B cell (primary cell): ENCODE data around the gene FSIP1. TPM values are rescaled to one million over a fixed set of nuclear protein-coding genes. Genes with fewer than 3 reads are reported as not detected.

Experiments
- ATAC-seq: fragments of 200-7000 bp; cut with Tn5 transposase; one replicate; pipeline ENCODE4 v1.10.0; 2021; ENCODE audit warnings: low read depth, mild to moderate bottlenecking, moderate number of reproducible peaks, moderate library complexity
- CTCF ChIA-PET: fragments of 350-600 bp; sonication (Branson Sonifier 250); formaldehyde crosslinking; loops from one replicate; lab custom pipeline; 2021; ENCODE audit warnings: antibody characterized with exemption, inconsistent platforms; lab: Charles Lee
- POLR2A ChIA-PET: fragments of 350-600 bp; sonication (Branson Sonifier 250); formaldehyde crosslinking; loops from one replicate; lab custom pipeline; 2021; ENCODE audit warnings: antibody characterized with exemption; lab: Charles Lee
- DNase-seq: peaks from one replicate; pipeline ENCODE4 v3.0.0; 2013
- H2AFZ ChIP-seq: 2 replicates; pipeline ENCODE4 v1.6.1; 2012; ENCODE audit warnings: mild to moderate bottlenecking, low read depth, low read length; ENCODE audit not compliant: insufficient read depth, poor library complexity, severe bottlenecking
- H3K27ac ChIP-seq, 2 donors: 1 replicate in 1 of 2; 2 replicates in 1 of 2; pipeline ENCODE4 v1.5.1; 2012 to 2013; ENCODE audit warnings: low read length in 2 of 2, mild to moderate bottlenecking in 2 of 2, moderate library complexity in 1 of 2
- H3K27me3 ChIP-seq, 4 experiments: fragments of 200-600 bp in 1 of 4; sonication (generic) in 1 of 4; replicated peaks in 1 of 4; 1 replicate in 2 of 4; 2 replicates in 2 of 4; pipeline versions ENCODE4 v1.6.1 to v1.7.0; 2013 to 2016; ENCODE audit warnings: low read length in 3 of 4, mild to moderate bottlenecking in 2 of 4, mixed read lengths in 1 of 4, moderate library complexity in 1 of 4; ENCODE audit not compliant: insufficient read depth in 4 of 4, control insufficient read depth in 3 of 4; ENCODE audit errors: control extremely low read depth in 1 of 4
- H3K36me3 ChIP-seq, 2 experiments: replicated peaks in 1 of 2; 1 replicate in 1 of 2; 2 replicates in 1 of 2; pipeline versions ENCODE4 v1.6.1 to v1.7.1; 2013; ENCODE audit warnings: low read length in 1 of 2; ENCODE audit not compliant: insufficient read depth in 2 of 2, control insufficient read depth in 1 of 2; ENCODE audit errors: control extremely low read depth in 1 of 2, extremely low read depth in 1 of 2
- H3K4me1 ChIP-seq, 2 donors: fragments of 200-600 bp in 1 of 2; sonication (generic) in 1 of 2; 1 replicate in 1 of 2; 2 replicates in 1 of 2; pipeline versions ENCODE4 v1.5.1 to v1.6.1; 2013 to 2017; ENCODE audit warnings: low read length in 2 of 2; ENCODE audit not compliant: control insufficient read depth in 2 of 2, insufficient read depth in 2 of 2
- H3K4me2 ChIP-seq: replicated peaks from 2 replicates; pipeline ENCODE3; 2012; ENCODE audit warnings: mild to moderate bottlenecking, low read depth, low read length; ENCODE audit not compliant: poor library complexity, severe bottlenecking
- H3K4me3 ChIP-seq, 5 experiments: fragments of 200-600 bp in 1 of 5; sonication (generic) in 1 of 5; 1 replicate in 3 of 5; 2 replicates in 2 of 5; pipeline versions ENCODE4 v1.5.1 to v1.7.0; 2011 to 2016; ENCODE audit warnings: low read length in 4 of 5, mild to moderate bottlenecking in 4 of 5, low read depth in 2 of 5, control low read depth in 1 of 5, moderate library complexity in 1 of 5; ENCODE audit not compliant: insufficient read depth in 1 of 5; ENCODE audit errors: control extremely low read depth in 1 of 5, extremely low read depth in 1 of 5
- H3K79me2 ChIP-seq: fragments of 200-600 bp; sonication (generic); one replicate; pipeline ENCODE4 v1.6.0; 2016; ENCODE audit warnings: low read length; ENCODE audit not compliant: control insufficient read depth, insufficient read depth
- H3K9ac ChIP-seq: fragments of 200-600 bp; sonication (generic); 2 replicates; pipeline ENCODE4 v1.6.1; 2017; ENCODE audit warnings: mild to moderate bottlenecking, low read length, moderate library complexity
- H3K9me3 ChIP-seq, 3 donors: one replicate each; pipeline versions ENCODE4 v1.6.1 to v1.7.1; 2013; ENCODE audit warnings: low read length in 2 of 3; ENCODE audit not compliant: control insufficient read depth in 2 of 3, insufficient read depth in 1 of 3; ENCODE audit errors: control extremely low read depth in 1 of 3
- H4K20me1 ChIP-seq: 2 replicates; pipeline ENCODE4 v1.6.0; 2012; ENCODE audit warnings: mild to moderate bottlenecking, low read length; ENCODE audit not compliant: insufficient read depth, control insufficient read depth, poor library complexity, severe bottlenecking
- H3K27ac Mint-ChIP-seq: one replicate; pipeline ENCODE4 v1.8.0; 2021; ENCODE audit warnings: mixed read lengths
- H3K27me3 Mint-ChIP-seq: one replicate; pipeline ENCODE4 v1.8.0; 2021; ENCODE audit warnings: mixed read lengths
- H3K4me1 Mint-ChIP-seq: one replicate; pipeline ENCODE4 v1.8.0; 2021; ENCODE audit warnings: mixed read lengths
- H3K4me3 Mint-ChIP-seq: one replicate; pipeline ENCODE4 v1.8.0; 2021; ENCODE audit warnings: mixed read lengths
- H3K9me3 Mint-ChIP-seq: one replicate; pipeline ENCODE4 v1.8.0; 2022; ENCODE audit warnings: mixed read lengths; ENCODE audit not compliant: insufficient read depth
- EZH2 ChIP-seq: IDR thresholded peaks from 2 replicates; pipeline ENCODE4 v1.6.1; 2012; ENCODE audit warnings: borderline replicate concordance, low read depth, mild to moderate bottlenecking, moderate library complexity, low read length; ENCODE audit not compliant: insufficient read depth, poor library complexity, severe bottlenecking
- WGBS: methylation state at CpG from one replicate; pipeline ENCODE4 v1.1.5; 2013; ENCODE audit warnings: missing lambda C conversion rate; ENCODE audit not compliant: insufficient coverage; 5-methylcytosine and 5-hydroxymethylcytosine counted together
- intact Hi-C: fragments of 100-400 bp; cut with micrococcal nuclease; formaldehyde crosslinking; loops from one replicate; pipeline ENCODE4 v1.10.0; 2022
- polyA plus RNA-seq: library from polyadenylated mRNA; depleted of rRNA; stranded (reverse); fragments of >200 nt; gene quantifications from 2 replicates; pipeline ENCODE4 v1.2.3, GENCODE V29; 2012
- total RNA-seq, 2 donors: library from RNA; stranded (reverse); fragments of 120-200 nt in 1 of 2; gene quantifications; 1 replicate in 1 of 2; 2 replicates in 1 of 2; pipeline versions ENCODE4 v1.2.3 to v1.2.4, GENCODE V29; 2013 to 2022
- TF ChIP-seq, protein P1 (sequence below): fragments of 200-600 bp; IDR thresholded peaks from one replicate; pipeline ENCODE4 v1.8.0; 2022; ENCODE audit warnings: antibody characterized with exemption, mild to moderate bottlenecking

Gene FSIP1
- total and polyA plus RNA-seq, 2 donors (not counting 1 experiment from before 2014, with no cell fraction given): 0.19 to 0.49 TPM

DNA sequence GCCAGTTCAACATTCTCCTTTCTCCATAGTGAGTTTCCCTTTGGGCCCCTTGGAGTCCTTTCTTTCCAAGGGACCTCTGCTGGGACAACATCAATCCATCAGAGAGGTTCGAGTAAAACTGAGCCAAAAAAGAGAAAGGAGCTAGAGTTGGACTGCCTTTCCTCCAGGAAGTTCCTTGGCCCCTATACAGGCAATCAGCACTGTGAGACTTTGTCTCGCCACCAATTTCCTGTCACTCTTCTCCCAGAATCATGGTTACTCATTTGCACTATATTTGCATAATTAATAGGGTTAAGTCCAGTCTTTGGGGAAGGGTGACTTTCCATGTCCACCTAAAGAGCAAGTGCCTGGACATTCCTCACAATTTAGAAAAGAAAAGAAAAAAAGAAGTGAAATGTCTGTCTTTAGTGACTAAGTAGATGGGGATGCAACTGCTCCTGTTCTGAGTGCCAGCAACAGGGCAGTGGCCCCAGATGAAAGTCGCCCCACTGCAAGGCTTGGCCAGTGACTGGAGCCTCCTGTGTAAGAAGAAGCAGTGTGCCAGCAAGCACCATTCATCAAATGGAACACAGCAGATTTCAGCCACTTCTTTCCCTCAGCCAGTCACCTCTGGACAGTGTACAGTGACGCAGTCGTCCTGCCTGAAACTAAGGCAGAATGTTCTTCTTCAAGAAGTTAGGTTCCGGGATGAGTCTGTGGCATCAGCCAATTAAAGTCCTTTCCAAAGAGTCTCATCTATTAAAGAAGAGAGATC is 91.6 kb downstream of the FSIP1 start:
- no peak for ATAC-seq
- no peaks in the 10 kb centered on the region for H3K4me1 Mint-ChIP-seq
- no peak overlapping the region for H3K9ac ChIP-seq
- H3K27me3 Mint-ChIP-seq: peaks cover 21% of the 10 kb centered on the region
- no peaks in the 10 kb centered on the region for H3K79me2 ChIP-seq
- no peaks in the 10 kb centered on the region for H4K20me1 ChIP-seq
- H3K27ac Mint-ChIP-seq: no peak overlapping the region
- H3K36me3 ChIP-seq: no peaks in the 10 kb centered on the region
- DNase-seq: no peak
- H3K27me3 ChIP-seq: no peaks in the 10 kb centered on the region
- no peaks in the 10 kb centered on the region for H3K4me1 ChIP-seq
- no peak overlapping the region for H3K4me2 ChIP-seq
- H3K4me3 Mint-ChIP-seq: no peak overlapping the region
- H3K9me3 ChIP-seq: no peaks in the 10 kb centered on the region
- H3K27ac ChIP-seq: no peak overlapping the region
- no peaks in the 10 kb centered on the region for H3K9me3 Mint-ChIP-seq
- 93% methylated on average over 3 of the region's 6 CpGs for WGBS
- intact Hi-C loops: no loop called here
- ChIA-PET POLR2A (no interaction called here), CTCF (interaction anchor here (1.3 kb wide), 1 partner anchor 584 kb away, joined by 3 read pairs; no protein-coding TSS in a partner anchor)
- no peak overlapping the region for H3K4me3 ChIP-seq
- no peak for TF ChIP-seq EZH2
- TF ChIP-seq, protein P1, sequence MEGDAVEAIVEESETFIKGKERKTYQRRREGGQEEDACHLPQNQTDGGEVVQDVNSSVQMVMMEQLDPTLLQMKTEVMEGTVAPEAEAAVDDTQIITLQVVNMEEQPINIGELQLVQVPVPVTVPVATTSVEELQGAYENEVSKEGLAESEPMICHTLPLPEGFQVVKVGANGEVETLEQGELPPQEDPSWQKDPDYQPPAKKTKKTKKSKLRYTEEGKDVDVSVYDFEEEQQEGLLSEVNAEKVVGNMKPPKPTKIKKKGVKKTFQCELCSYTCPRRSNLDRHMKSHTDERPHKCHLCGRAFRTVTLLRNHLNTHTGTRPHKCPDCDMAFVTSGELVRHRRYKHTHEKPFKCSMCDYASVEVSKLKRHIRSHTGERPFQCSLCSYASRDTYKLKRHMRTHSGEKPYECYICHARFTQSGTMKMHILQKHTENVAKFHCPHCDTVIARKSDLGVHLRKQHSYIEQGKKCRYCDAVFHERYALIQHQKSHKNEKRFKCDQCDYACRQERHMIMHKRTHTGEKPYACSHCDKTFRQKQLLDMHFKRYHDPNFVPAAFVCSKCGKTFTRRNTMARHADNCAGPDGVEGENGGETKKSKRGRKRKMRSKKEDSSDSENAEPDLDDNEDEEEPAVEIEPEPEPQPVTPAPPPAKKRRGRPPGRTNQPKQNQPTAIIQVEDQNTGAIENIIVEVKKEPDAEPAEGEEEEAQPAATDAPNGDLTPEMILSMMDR: no peak
- H2AFZ ChIP-seq: no peak overlapping the region

DNA sequence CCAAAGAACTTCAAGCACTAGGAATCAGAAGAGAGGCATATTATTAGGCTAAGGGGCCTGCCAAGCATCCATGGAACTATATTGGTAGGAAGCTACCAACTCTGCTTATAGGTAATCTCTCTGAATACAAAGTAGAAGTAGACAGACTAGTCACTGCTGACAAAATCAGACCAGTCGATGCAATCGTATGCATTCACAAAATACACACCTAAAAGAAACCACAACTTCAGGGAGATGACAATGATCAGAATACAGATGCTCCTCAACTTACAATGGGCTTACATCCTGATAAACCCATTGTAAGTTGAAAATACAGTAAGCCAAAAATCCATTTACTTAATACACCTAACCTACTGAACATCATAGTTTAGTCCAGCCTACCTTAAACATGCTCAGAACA is 94.7 kb downstream of the FSIP1 start:
- no peak for DNase-seq
- no peak overlapping the region for H3K27ac ChIP-seq
- no peak for TF ChIP-seq EZH2
- TF ChIP-seq, protein P1: no peak
- H3K36me3 ChIP-seq: no peaks in the 10 kb centered on the region
- H3K4me1 ChIP-seq: no peaks in the 10 kb centered on the region
- H3K27me3 Mint-ChIP-seq: peaks cover 12% of the 10 kb centered on the region
- WGBS: no CpG with 5 or more reads among the region's 2 CpGs
- H3K9ac ChIP-seq: no peak overlapping the region
- ChIA-PET POLR2A (no interaction called here), CTCF (interaction anchor here (5.4 kb wide), 1 partner anchor 68 kb away, joined by 71 read pairs; no protein-coding TSS in a partner anchor)
- no peaks in the 10 kb centered on the region for H3K9me3 ChIP-seq
- no peak overlapping the region for H3K4me2 ChIP-seq
- no peak overlapping the region for H3K4me3 Mint-ChIP-seq
- H3K27ac Mint-ChIP-seq: no peak overlapping the region
- H3K27me3 ChIP-seq: no peaks in the 10 kb centered on the region
- no peaks in the 10 kb centered on the region for H3K9me3 Mint-ChIP-seq
- H3K79me2 ChIP-seq: no peaks in the 10 kb centered on the region
- intact Hi-C loops: loop anchor here (5.0 kb wide), 1 partner anchor 734 kb away; no protein-coding TSS in a partner anchor
- no peak overlapping the region for H3K4me3 ChIP-seq
- H4K20me1 ChIP-seq: no peaks in the 10 kb centered on the region
- no peak overlapping the region for H2AFZ ChIP-seq
- no peaks in the 10 kb centered on the region for H3K4me1 Mint-ChIP-seq
- ATAC-seq: no peak
